ENCODE measurements around the gene STPG1. TPM values are rescaled to one million over a fixed set of nuclear protein-coding genes. Genes with fewer than 3 reads are reported as not detected.
A peak's percentile ranks its signal among the peaks of the same experiment; 100 is the strongest.
"Not testable (repeated sequence)": the region's sequence is repeated elsewhere in the genome, so short reads cannot be mapped to it uniquely, and the experiment has no call there.

The STPG1 gene
- total and polyA plus RNA-seq, 3 donors from 2014 or later, result 25.1 to 67.6 (median 45.9) TPM

DNA sequence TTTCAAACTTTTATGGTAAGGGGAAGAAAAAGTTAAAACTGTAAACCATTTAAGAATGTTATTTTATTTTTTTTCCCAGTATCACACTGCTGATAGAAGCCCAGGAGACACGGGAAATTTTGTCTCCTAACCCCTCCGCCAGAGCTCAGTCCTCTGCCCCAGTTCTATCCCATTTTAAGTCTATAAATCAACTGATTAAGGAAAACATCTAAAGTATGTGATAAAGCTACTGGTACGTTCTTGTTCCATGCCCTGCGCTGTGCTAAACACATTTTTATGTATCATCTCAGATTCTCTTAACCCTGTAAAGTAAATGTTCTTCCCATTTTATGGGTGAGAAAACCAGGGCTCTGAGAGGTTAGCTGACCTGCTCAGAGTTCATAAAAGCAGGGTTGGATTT is 36.7 kb upstream of the STPG1 start:
- H3K9me3 ChIP-seq, result no peaks in the 10 kb centered on the region
- H3K36me3 ChIP-seq (ENCODE audit: low read depth, missing control alignments), result no peaks in the 10 kb centered on the region
- no peak overlapping the region for H3K27ac ChIP-seq
- no peaks in the 10 kb centered on the region for H3K27me3 ChIP-seq
- no peak for DNase-seq
- TF ChIP-seq POLR2A (IDR thresholded peaks at IDR 0.05), result no peak
- TF ChIP-seq, protein P1, sequence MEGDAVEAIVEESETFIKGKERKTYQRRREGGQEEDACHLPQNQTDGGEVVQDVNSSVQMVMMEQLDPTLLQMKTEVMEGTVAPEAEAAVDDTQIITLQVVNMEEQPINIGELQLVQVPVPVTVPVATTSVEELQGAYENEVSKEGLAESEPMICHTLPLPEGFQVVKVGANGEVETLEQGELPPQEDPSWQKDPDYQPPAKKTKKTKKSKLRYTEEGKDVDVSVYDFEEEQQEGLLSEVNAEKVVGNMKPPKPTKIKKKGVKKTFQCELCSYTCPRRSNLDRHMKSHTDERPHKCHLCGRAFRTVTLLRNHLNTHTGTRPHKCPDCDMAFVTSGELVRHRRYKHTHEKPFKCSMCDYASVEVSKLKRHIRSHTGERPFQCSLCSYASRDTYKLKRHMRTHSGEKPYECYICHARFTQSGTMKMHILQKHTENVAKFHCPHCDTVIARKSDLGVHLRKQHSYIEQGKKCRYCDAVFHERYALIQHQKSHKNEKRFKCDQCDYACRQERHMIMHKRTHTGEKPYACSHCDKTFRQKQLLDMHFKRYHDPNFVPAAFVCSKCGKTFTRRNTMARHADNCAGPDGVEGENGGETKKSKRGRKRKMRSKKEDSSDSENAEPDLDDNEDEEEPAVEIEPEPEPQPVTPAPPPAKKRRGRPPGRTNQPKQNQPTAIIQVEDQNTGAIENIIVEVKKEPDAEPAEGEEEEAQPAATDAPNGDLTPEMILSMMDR (IDR thresholded peaks at IDR 0.05), result no peak
- no peak overlapping the region for H3K4me3 ChIP-seq
- intact Hi-C loops (cut with DNase I; ENCODE audit: low total_unique reads), result no loop called here
- 67 to 85% methylated on average over 4 of the region's 4 CpGs for WGBS, 2 donors
- H3K4me1 ChIP-seq, result no peaks in the 10 kb centered on the region

DNA sequence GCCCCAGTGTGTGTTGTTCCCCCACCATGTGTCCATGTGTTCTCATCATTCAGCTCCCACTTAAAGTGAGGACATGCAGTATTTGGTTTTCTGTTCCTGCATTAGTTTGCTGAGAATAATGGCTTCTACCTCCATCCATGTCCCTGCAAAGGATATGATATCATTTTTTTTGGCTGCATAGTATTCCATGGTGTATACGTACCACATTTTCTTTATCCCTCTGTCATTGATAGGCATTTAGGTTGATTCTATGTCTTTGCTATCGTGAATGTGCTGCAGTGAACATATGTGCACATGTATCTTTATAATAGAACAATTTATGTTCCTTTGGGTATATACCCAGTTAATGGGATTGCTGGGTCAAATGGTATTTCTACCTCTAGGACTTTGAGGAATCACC is 32.9 kb upstream of the STPG1 start:
- H3K27me3 ChIP-seq; H3K4me1 ChIP-seq; H3K36me3 ChIP-seq (ENCODE audit: low read depth, missing control alignments); H3K9me3 ChIP-seq; H3K27ac ChIP-seq; H3K4me3 ChIP-seq; DNase-seq; intact Hi-C loops (cut with DNase I; ENCODE audit: low total_unique reads): not testable (repeated sequence)
- WGBS, 2 donors, result 93 to 100% methylated on average over 2 of the region's 2 CpGs

DNA sequence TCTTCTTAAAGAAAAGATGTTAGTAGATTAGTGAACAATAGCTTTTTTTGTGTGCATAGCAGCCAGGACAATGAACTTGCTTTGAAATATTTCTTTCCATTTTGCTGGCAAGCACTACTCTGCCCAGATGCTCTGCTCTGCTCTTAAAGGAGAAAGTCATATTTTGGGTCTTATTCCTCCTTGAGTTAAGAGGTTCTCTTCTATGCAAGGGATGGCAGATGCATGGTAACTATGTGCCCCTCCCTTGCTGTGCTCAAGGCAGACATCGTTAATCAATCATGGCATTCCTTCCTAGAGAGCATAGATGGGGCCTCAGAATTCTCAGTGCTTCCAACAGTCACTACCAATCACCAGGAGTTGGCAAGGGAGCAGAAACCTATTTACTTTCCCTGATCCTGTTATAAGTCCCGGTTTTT is 29.7 kb upstream of the STPG1 start:
- peak; percentile 36 for DNase-seq
- intact Hi-C loops (cut with DNase I; ENCODE audit: low total_unique reads), result no loop called here
- WGBS, 2 donors, result 36 to 40% methylated on average over 2 of the region's 2 CpGs
- H3K27me3 ChIP-seq, result no peaks in the 10 kb centered on the region
- H3K4me1 ChIP-seq, result peaks cover 13% of the 10 kb centered on the region
- H3K36me3 ChIP-seq (ENCODE audit: low read depth, missing control alignments), result no peaks in the 10 kb centered on the region
- no peak overlapping the region for H3K4me3 ChIP-seq
- TF ChIP-seq POLR2A (IDR thresholded peaks at IDR 0.05), result no peak
- TF ChIP-seq, protein P1 (IDR thresholded peaks at IDR 0.05), result no peak
- no peak overlapping the region for H3K27ac ChIP-seq
- no peaks in the 10 kb centered on the region for H3K9me3 ChIP-seq

DNA sequence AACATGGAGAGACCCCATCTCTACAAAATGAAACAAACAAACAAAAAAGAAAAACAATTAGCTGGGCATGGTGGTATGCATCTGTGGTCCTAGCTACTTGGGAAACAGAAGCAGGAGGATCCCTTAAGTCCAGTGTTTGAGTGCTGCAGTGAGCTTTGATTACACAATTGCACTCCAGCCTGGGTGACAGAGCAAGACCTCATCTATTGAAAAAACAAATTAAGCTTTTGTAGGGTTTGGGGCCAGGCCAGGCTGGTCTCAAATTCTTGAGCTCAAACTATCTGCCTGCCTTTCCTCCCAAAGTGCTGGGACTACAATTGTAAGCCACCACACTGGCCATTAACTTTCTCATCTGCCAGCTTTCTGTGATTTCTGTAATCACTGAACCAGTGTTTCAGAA is 29.2 kb upstream of the STPG1 start:
- DNase-seq, result no peak
- TF ChIP-seq POLR2A (IDR thresholded peaks at IDR 0.05), result no peak
- TF ChIP-seq, protein P1 (IDR thresholded peaks at IDR 0.05), result no peak
- Histone ChIP-seq H3K27ac (no peak overlapping the region), H3K9me3 (no peaks in the 10 kb centered on the region), H3K4me1 (peaks cover 15% of the 10 kb centered on the region), H3K27me3 (no peaks in the 10 kb centered on the region), H3K4me3 (no peak overlapping the region), H3K36me3 (ENCODE audit: low read depth, missing control alignments) (no peaks in the 10 kb centered on the region)
- intact Hi-C loops (cut with DNase I; ENCODE audit: low total_unique reads), result no loop called here

DNA sequence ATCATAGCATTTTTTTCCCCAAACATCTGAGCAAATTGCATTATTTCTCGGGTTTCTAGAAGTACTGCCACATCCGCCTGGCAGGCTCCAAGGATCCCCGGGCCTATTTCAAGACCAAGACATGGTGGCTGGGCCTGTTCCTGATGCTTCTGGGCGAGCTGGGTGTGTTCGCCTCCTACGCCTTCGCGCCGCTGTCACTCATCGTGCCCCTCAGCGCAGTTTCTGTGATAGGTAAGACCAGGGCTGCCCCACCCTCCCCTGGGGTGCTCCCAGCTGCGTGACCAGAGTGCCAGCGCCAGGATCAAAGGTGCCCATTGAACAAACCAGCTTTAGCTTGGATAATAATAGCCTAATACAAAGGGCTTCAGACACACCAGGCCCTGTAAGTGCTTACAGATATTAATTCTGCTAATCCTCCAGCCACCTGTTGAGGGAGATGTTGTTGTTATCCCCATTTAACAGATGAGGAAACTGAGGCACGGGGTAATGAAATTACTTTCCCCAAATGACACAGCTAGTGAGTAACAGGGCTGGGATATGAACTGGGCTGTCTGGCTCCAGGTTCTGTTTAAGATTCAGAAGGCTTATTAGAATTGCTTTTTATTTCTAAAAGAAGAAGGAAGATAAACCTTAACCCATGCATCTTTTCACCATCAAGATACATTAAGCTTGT is 28.6 kb upstream of the STPG1 start:
- Histone ChIP-seq H3K36me3 (ENCODE audit: low read depth, missing control alignments) (no peaks in the 10 kb centered on the region), H3K4me3 (no peak overlapping the region), H3K4me1 (peaks cover 15% of the 10 kb centered on the region), H3K9me3 (no peaks in the 10 kb centered on the region), H3K27me3 (no peaks in the 10 kb centered on the region), H3K27ac (no peak overlapping the region)
- intact Hi-C loops (cut with DNase I; ENCODE audit: low total_unique reads), result no loop called here
- WGBS, 2 donors, result 96% methylated on average over 14 of the region's 14 CpGs
- TF ChIP-seq POLR2A (IDR thresholded peaks at IDR 0.05), result no peak
- TF ChIP-seq, protein P1 (IDR thresholded peaks at IDR 0.05), result no peak
- no peak for DNase-seq

Measured in testis (tissue), 3 donors.